ENCODE data around the gene SH3PXD2A.

- TF ChIP-seq, protein P1, sequence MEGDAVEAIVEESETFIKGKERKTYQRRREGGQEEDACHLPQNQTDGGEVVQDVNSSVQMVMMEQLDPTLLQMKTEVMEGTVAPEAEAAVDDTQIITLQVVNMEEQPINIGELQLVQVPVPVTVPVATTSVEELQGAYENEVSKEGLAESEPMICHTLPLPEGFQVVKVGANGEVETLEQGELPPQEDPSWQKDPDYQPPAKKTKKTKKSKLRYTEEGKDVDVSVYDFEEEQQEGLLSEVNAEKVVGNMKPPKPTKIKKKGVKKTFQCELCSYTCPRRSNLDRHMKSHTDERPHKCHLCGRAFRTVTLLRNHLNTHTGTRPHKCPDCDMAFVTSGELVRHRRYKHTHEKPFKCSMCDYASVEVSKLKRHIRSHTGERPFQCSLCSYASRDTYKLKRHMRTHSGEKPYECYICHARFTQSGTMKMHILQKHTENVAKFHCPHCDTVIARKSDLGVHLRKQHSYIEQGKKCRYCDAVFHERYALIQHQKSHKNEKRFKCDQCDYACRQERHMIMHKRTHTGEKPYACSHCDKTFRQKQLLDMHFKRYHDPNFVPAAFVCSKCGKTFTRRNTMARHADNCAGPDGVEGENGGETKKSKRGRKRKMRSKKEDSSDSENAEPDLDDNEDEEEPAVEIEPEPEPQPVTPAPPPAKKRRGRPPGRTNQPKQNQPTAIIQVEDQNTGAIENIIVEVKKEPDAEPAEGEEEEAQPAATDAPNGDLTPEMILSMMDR (conservative IDR thresholded peaks at IDR 0.05; ENCODE audit: low read depth, low read length): no peak
- TF ChIP-seq EZH2 (IDR thresholded peaks at IDR 0.05; ENCODE audit: borderline replicate concordance, low read depth, low read length, poor library complexity, severe bottlenecking): no peak
Observed at GRCh38 chr10:103712146-103712545, 143.2 kb downstream of the SH3PXD2A start.
